Hepatocyte (in vitro differentiated cells): ENCODE measurements around the gene TBC1D24. TPM values are rescaled to one million over a fixed set of nuclear protein-coding genes. Genes with fewer than 3 reads are reported as not detected.
"Not testable (repeated sequence)": the region's sequence is repeated elsewhere in the genome, so short reads cannot be mapped to it uniquely, and the experiment has no call there.

ENCODE experiments used
- DNase-seq: peaks from one replicate; pipeline ENCODE4 v3.0.0-alpha.2; 2016; ENCODE audit warnings: low spot score
- H2AFZ ChIP-seq: fragments of 200-600 bp; sonication (generic); 2 replicates; pipeline ENCODE4 v1.6.0; 2016; ENCODE audit warnings: antibody characterized with exemption, mild to moderate bottlenecking
- H3K27ac ChIP-seq: fragments of 200-600 bp; sonication (generic); 2 replicates; pipeline ENCODE4 v1.5.1; 2016; ENCODE audit warnings: mild to moderate bottlenecking
- H3K27me3 ChIP-seq: fragments of 200-600 bp; sonication (generic); 2 replicates; pipeline ENCODE4 v1.6.1; 2016
- H3K36me3 ChIP-seq: fragments of 200-600 bp; sonication (generic); replicated peaks from 2 replicates; pipeline ENCODE4 v1.5.1; 2016; ENCODE audit warnings: low read depth; ENCODE audit not compliant: insufficient read depth
- H3K4me1 ChIP-seq: fragments of 200-600 bp; sonication (generic); 2 replicates; pipeline ENCODE4 v1.5.1; 2016; ENCODE audit warnings: mild to moderate bottlenecking, moderate library complexity; ENCODE audit not compliant: insufficient read depth
- H3K4me2 ChIP-seq: fragments of 200-600 bp; sonication (generic); 2 replicates; pipeline ENCODE4 v1.6.0; 2016
- H3K4me3 ChIP-seq: fragments of 200-600 bp; sonication (generic); 2 replicates; pipeline ENCODE4 v1.5.1; 2016; ENCODE audit warnings: mild to moderate bottlenecking
- H3K79me2 ChIP-seq: fragments of 200-600 bp; sonication (generic); 2 replicates; pipeline ENCODE4 v1.6.0; 2017; ENCODE audit warnings: mild to moderate bottlenecking
- H3K9me2 ChIP-seq: fragments of 200-600 bp; sonication (generic); replicated peaks from 2 replicates; pipeline ENCODE4 v1.6.0; 2017; ENCODE audit warnings: mild to moderate bottlenecking; ENCODE audit not compliant: insufficient read depth
- H3K9me3 ChIP-seq: fragments of 200-600 bp; sonication (generic); 2 replicates; pipeline ENCODE4 v1.5.1; 2016; ENCODE audit warnings: low read depth, mild to moderate bottlenecking
- H4K20me1 ChIP-seq: fragments of 200-600 bp; sonication (generic); 2 replicates; pipeline ENCODE4 v1.6.0; 2016; ENCODE audit warnings: mild to moderate bottlenecking; ENCODE audit not compliant: insufficient read depth, poor library complexity, severe bottlenecking
- CTCF ChIP-seq: fragments of 200-600 bp; sonication (generic); IDR thresholded peaks from 2 replicates; pipeline ENCODE4 v1.5.1; 2016; ENCODE audit warnings: antibody characterized with exemption, mild to moderate bottlenecking; ENCODE audit not compliant: poor library complexity
- EZH2 ChIP-seq: fragments of 200-600 bp; sonication (generic); IDR thresholded peaks from 2 replicates; pipeline ENCODE4 v1.6.1; 2016; ENCODE audit warnings: antibody characterized with exemption, mild to moderate bottlenecking, borderline replicate concordance
- EZH2phosphoT487 ChIP-seq: fragments of 200-600 bp; sonication (generic); IDR thresholded peaks from one replicate; pipeline ENCODE4 v1.6.1; 2018; ENCODE audit warnings: antibody characterized with exemption, mild to moderate bottlenecking, low read depth, moderate library complexity; ENCODE audit not compliant: unreplicated experiment, severe bottlenecking
- WGBS: methylation state at CpG from one replicate; pipeline ENCODE4 v1.1.6; 2016; ENCODE audit warnings: low lambda C conversion rate; ENCODE audit errors: missing lambda C conversion rate; 5-methylcytosine and 5-hydroxymethylcytosine counted together
- polyA plus RNA-seq: library from polyadenylated mRNA; unstranded; fragments of >200 nt; fragmentation: Nextera tagmentation; extraction: Ambion mirVana; gene quantifications from 2 replicates; pipeline ENCODE4 v1.2.1, GENCODE V29; 2016
- total RNA-seq: library from RNA; depleted of rRNA; stranded (reverse); fragments of >200 nt; gene quantifications from 2 replicates; pipeline ENCODE4 v1.2.3, GENCODE V29; 2014

Gene TBC1D24
- total and polyA plus RNA-seq, 2 experiments from 2014 or later: 8.3 to 13.6 TPM

DNA sequence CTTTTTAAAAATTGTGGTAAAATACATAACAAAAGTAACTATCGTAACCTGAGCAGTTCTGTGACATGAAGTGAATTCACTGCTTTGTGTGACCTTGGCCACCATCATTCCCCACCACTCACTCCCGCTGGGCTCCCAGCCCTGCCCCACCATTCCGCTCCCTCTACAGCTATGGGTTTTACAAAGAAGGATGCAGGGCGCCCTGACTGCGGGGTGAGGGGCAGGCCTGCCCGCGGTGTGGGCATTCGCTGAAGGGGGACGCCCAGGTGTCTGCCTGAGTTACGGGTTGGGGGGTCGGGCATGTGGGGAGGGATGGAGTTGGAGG is 56.4 kb downstream of the TBC1D24 start, which contains the start of gene CEMP1:
Gene CEMP1 (minus strand): TSS at position 38 of the 325 bp plus-strand sequence. CDS start 335 bp downstream, outside the sequence.
- Histone ChIP-seq H3K9me3 (no peaks in the 10 kb centered on the region), H3K4me1 (peaks cover 5% of the 10 kb centered on the region), H4K20me1 (no peaks in the 10 kb centered on the region), H3K4me3 (peak within 1 kb of the TSS; percentile 34), H3K9me2 (no peaks in the 10 kb centered on the region), H3K36me3 (no peaks in the 10 kb centered on the region), H3K4me2 (peak within 1 kb of the TSS; percentile 89), H3K79me2 (no peaks in the 10 kb centered on the region), H3K27ac (peak within 1 kb of the TSS; percentile 94), H3K27me3 (no peaks in the 10 kb centered on the region), H2AFZ (peak within 1 kb of the TSS; percentile 37)
- no peak for DNase-seq
- TF ChIP-seq EZH2 (no peak), EZH2phosphoT487 (no peak), CTCF (no peak)
- WGBS: 23% methylated on average over 8 of the region's 11 CpGs

GRCh38 chr16:2531696-2532493 is 57.0 kb downstream of the TBC1D24 start:
- Histone ChIP-seq H3K9me2 (no peaks in the 10 kb centered on the region), H3K4me2 (peak overlapping the region; percentile 89), H3K4me1 (peaks cover 5% of the 10 kb centered on the region), H3K4me3 (peak overlapping the region; percentile 34), H3K27me3 (no peaks in the 10 kb centered on the region), H3K27ac (peak overlapping the region; percentile 94), H2AFZ (peak overlapping the region; percentile 37), H3K36me3 (no peaks in the 10 kb centered on the region), H4K20me1 (no peaks in the 10 kb centered on the region), H3K9me3 (no peaks in the 10 kb centered on the region), H3K79me2 (no peaks in the 10 kb centered on the region)
- TF ChIP-seq CTCF: no peak
- no peak for TF ChIP-seq EZH2
- TF ChIP-seq EZH2phosphoT487: no peak
- peak; percentile 99 for DNase-seq
- WGBS: 1% methylated on average over 45 of the region's 84 CpGs

DNA sequence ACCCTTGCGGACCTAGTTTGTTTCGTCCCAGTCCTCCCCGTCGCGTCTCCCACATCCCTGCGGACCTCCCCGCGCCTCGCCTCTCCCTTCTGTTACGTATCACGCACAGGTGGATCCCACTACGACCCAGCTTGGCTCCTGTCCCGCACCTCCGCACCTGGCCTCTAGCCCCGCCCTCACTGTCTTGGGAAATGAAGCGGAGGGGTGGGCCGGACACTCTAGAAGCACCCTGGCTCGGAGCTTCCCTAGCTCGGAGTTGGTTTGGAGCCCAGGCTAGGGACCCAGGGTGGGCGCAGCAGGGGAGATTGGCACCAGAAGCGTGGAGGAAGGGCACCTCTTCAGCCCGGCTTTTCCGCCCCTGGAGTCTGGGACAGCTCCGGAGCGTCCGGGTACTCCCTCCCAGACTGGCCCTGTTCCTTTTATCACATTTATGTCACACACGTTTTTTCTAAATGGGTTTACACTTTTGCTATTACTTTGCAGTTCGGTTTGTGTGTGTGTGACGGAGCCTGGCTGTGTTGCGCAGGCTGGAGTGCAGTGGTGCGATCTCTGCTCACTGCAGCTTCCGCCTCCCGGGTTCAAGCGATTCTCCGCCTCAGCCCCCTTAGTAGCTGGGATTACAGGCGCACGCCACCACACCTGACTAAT is 57.7 kb downstream of the TBC1D24 start:
- Histone ChIP-seq H3K4me2 (peak overlapping the region; percentile 89), H3K27me3 (no peaks in the 10 kb centered on the region), H3K4me3 (peak overlapping the region; percentile 34), H2AFZ (peak overlapping the region; percentile 37), H4K20me1 (no peaks in the 10 kb centered on the region), H3K79me2 (no peaks in the 10 kb centered on the region), H3K9me3 (no peaks in the 10 kb centered on the region), H3K27ac (peak overlapping the region; percentile 94), H3K9me2 (no peaks in the 10 kb centered on the region), H3K4me1 (peaks cover 5% of the 10 kb centered on the region), H3K36me3 (no peaks in the 10 kb centered on the region)
- TF ChIP-seq EZH2phosphoT487 (no peak), EZH2 (no peak), CTCF (no peak)
- 3% methylated on average over 37 of the region's 37 CpGs for WGBS
- peak; percentile 91 for DNase-seq

DNA sequence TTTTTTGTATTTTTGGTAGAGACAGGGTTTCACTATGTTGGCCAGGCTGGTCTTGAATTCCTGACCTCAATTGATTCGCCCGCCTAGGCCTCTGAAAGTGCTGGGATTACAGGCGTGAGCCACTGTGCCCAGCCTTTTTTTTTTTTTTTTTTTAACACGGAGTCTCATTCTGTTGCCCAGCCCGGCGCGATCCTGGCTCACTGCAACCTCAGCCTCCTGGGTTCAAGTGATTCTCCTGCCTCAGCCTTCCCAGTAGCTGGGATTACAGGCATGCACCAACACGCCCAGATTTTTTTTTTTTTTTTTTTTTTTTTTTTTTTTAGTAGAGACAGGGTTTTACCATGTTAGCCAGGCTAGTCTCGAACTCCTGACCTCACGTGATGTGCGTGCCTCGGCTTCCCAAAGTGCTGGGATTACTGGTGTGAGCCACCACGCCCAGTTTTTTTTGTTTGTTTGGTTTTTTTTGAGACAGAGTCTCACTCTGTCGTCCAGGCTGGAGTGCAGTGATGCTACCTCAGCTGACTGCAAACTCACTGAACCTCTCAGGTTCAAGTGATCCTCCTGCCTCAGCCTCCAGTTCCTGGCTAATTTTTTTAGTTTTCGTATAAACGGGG is 58.3 kb downstream of the TBC1D24 start:
- H4K20me1 ChIP-seq, H3K36me3 ChIP-seq, H3K9me3 ChIP-seq, H3K27me3 ChIP-seq, H3K4me1 ChIP-seq, DNase-seq, H3K79me2 ChIP-seq, H3K9me2 ChIP-seq: not testable (repeated sequence)
- peak overlapping the region; percentile 37 for H2AFZ ChIP-seq
- peak overlapping the region; percentile 94 for H3K27ac ChIP-seq
- H3K4me3 ChIP-seq: peak overlapping the region; percentile 34
- WGBS: 54% methylated on average over 15 of the region's 16 CpGs
- H3K4me2 ChIP-seq: peak overlapping the region; percentile 89
